SK-N-SH (cell line): ENCODE results near the gene HASPIN.

ENCODE experiments used
- CHD2 ChIP-seq: fragments of 150-350 bp; IDR thresholded peaks from 2 replicates; pipeline ENCODE4 v1.6.1; 2018; ENCODE audit warnings: low read length; ENCODE audit not compliant: partially characterized antibody
- MXI1 ChIP-seq: IDR thresholded peaks from 2 replicates; pipeline ENCODE4 v1.6.1; 2012; ENCODE audit warnings: mild to moderate bottlenecking, low read depth, low read length, improper control_type of control experiment
- POLR2AphosphoS5 ChIP-seq: IDR thresholded peaks from 2 replicates; pipeline ENCODE4 v1.6.1; 2012; ENCODE audit warnings: low read depth, low read length
- TF ChIP-seq, protein P1 (sequence below): fragments of 200-600 bp; sonication (generic); IDR thresholded peaks from 2 replicates; pipeline ENCODE4 v1.6.1; 2017; ENCODE audit warnings: antibody characterized with exemption, mild to moderate bottlenecking, moderate library complexity
- TF ChIP-seq, protein P2 (sequence below): fragments of 150-350 bp; IDR thresholded peaks from 2 replicates; pipeline ENCODE4 v1.6.1; 2017; ENCODE audit warnings: antibody characterized with exemption, low read length, low read depth, borderline replicate concordance

DNA sequence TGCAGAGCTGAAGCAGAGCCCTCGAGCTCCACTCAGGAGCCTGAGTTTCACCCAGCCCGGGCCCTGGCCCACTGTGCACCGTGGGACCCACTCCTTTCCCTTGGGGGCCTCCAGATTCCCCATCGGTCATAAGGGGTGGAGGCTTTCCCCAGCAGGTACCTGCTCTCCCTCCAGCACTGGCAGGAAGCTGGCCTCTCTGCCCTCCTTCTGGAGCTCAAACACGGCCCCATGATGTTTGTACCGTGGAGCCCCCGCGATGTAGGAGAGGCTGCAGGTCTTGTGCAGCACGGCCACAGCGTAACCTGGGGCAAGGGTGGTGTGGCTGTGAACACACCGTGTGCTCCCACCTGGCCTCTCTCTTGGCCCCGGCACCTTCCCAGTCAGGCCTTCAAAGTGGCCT lies 29.9 kb downstream of the HASPIN start:
- TF ChIP-seq, protein P1, sequence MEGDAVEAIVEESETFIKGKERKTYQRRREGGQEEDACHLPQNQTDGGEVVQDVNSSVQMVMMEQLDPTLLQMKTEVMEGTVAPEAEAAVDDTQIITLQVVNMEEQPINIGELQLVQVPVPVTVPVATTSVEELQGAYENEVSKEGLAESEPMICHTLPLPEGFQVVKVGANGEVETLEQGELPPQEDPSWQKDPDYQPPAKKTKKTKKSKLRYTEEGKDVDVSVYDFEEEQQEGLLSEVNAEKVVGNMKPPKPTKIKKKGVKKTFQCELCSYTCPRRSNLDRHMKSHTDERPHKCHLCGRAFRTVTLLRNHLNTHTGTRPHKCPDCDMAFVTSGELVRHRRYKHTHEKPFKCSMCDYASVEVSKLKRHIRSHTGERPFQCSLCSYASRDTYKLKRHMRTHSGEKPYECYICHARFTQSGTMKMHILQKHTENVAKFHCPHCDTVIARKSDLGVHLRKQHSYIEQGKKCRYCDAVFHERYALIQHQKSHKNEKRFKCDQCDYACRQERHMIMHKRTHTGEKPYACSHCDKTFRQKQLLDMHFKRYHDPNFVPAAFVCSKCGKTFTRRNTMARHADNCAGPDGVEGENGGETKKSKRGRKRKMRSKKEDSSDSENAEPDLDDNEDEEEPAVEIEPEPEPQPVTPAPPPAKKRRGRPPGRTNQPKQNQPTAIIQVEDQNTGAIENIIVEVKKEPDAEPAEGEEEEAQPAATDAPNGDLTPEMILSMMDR, result no peak
- TF ChIP-seq MXI1 (no peak), POLR2AphosphoS5 (no peak), CHD2 (no peak)
- TF ChIP-seq, protein P2, sequence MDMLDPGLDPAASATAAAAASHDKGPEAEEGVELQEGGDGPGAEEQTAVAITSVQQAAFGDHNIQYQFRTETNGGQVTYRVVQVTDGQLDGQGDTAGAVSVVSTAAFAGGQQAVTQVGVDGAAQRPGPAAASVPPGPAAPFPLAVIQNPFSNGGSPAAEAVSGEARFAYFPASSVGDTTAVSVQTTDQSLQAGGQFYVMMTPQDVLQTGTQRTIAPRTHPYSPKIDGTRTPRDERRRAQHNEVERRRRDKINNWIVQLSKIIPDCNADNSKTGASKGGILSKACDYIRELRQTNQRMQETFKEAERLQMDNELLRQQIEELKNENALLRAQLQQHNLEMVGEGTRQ, result no peak
